ENCODE data around the gene PRRX1.

PRRX1 gene

DNA sequence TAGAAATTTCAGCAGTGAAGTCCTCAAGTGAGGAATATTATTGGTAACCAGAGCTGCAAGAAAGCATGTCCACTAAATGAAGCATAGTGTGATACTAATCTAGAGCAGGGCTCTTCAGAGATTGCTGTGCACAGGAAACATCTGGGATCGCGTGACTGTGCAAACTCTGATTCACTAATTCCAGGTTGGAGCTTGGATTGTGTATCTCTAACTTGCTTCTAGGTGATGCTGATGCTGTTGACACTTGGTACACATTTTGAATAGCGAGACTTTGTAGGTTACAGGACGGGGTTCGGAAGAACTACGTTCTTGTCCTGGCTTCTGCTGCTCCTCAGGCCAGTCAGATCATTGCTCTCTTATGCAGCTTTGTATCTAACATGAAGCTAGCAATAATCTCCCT is 66.5 kb downstream of the PRRX1 start:
- TF ChIP-seq ZNF548 (tag by site-specific recombination; IDR thresholded peaks at IDR 0.05) = no peak
- no peak for TF ChIP-seq KLF9 (tag by site-specific recombination; IDR thresholded peaks at IDR 0.05; ENCODE audit: low read depth)
- TF ChIP-seq, protein P1, sequence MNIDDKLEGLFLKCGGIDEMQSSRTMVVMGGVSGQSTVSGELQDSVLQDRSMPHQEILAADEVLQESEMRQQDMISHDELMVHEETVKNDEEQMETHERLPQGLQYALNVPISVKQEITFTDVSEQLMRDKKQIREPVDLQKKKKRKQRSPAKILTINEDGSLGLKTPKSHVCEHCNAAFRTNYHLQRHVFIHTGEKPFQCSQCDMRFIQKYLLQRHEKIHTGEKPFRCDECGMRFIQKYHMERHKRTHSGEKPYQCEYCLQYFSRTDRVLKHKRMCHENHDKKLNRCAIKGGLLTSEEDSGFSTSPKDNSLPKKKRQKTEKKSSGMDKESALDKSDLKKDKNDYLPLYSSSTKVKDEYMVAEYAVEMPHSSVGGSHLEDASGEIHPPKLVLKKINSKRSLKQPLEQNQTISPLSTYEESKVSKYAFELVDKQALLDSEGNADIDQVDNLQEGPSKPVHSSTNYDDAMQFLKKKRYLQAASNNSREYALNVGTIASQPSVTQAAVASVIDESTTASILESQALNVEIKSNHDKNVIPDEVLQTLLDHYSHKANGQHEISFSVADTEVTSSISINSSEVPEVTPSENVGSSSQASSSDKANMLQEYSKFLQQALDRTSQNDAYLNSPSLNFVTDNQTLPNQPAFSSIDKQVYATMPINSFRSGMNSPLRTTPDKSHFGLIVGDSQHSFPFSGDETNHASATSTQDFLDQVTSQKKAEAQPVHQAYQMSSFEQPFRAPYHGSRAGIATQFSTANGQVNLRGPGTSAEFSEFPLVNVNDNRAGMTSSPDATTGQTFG (tag by site-specific recombination; IDR thresholded peaks at IDR 0.05; ENCODE audit: borderline replicate concordance) = no peak
- TF ChIP-seq ZNF510 (tag by site-specific recombination; IDR thresholded peaks at IDR 0.05; ENCODE audit: insufficient replicate concordance) = no peak
- no peak for TF ChIP-seq MZF1 (tag by site-specific recombination; IDR thresholded peaks at IDR 0.05; ENCODE audit: borderline replicate concordance)
- TF ChIP-seq ZNF404 (tag by site-specific recombination; IDR thresholded peaks at IDR 0.05) = no peak
- no peak for TF ChIP-seq ZNF561 (tag by site-specific recombination; IDR thresholded peaks at IDR 0.05; ENCODE audit: borderline replicate concordance)
- no peak for TF ChIP-seq ZNF16 (tag by site-specific recombination; IDR thresholded peaks at IDR 0.05; ENCODE audit: low read depth)
- TF ChIP-seq ZBTB17 (tag by site-specific recombination; IDR thresholded peaks at IDR 0.05) = no peak
- TF ChIP-seq ZNF777 (tag by site-specific recombination; IDR thresholded peaks at IDR 0.05; ENCODE audit: borderline replicate concordance) = no peak
- no peak for TF ChIP-seq ZFHX2 (tag by site-specific recombination; conservative IDR thresholded peaks at IDR 0.05)
- no peak for TF ChIP-seq ZNF24 (tag by site-specific recombination; IDR thresholded peaks at IDR 0.05)
- TF ChIP-seq, protein P2, sequence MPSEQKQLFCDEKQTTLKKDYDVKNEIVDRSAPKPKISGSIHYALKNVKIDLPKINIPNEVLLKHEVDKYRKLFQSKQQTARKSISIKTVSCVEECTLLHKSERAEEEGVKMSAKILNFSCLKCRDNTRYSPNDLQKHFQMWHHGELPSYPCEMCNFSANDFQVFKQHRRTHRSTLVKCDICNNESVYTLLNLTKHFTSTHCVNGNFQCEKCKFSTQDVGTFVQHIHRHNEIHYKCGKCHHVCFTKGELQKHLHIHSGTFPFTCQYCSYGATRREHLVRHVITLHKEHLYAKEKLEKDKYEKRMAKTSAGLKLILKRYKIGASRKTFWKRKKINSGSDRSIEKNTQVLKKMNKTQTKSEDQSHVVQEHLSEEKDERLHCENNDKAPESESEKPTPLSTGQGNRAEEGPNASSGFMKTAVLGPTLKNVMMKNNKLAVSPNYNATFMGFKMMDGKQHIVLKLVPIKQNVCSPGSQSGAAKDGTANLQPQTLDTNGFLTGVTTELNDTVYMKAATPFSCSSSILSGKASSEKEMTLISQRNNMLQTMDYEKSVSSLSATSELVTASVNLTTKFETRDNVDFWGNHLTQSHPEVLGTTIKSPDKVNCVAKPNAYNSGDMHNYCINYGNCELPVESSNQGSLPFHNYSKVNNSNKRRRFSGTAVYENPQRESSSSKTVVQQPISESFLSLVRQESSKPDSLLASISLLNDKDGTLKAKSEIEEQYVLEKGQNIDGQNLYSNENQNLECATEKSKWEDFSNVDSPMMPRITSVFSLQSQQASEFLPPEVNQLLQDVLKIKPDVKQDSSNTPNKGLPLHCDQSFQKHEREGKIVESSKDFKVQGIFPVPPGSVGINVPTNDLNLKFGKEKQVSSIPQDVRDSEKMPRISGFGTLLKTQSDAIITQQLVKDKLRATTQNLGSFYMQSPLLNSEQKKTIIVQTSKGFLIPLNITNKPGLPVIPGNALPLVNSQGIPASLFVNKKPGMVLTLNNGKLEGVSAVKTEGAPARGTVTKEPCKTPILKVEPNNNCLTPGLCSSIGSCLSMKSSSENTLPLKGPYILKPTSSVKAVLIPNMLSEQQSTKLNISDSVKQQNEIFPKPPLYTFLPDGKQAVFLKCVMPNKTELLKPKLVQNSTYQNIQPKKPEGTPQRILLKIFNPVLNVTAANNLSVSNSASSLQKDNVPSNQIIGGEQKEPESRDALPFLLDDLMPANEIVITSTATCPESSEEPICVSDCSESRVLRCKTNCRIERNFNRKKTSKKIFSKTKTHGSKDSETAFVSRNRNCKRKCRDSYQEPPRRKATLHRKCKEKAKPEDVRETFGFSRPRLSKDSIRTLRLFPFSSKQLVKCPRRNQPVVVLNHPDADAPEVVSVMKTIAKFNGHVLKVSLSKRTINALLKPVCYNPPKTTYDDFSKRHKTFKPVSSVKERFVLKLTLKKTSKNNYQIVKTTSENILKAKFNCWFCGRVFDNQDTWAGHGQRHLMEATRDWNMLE (tag by site-specific recombination; conservative IDR thresholded peaks at IDR 0.05; ENCODE audit: low read depth) = no peak
- TF ChIP-seq ZNF2 (tag by site-specific recombination; IDR thresholded peaks at IDR 0.05) = no peak
- TF ChIP-seq ZNF701 (tag by site-specific recombination; IDR thresholded peaks at IDR 0.05) = no peak
- TF ChIP-seq ZSCAN16 (tag by site-specific recombination; IDR thresholded peaks at IDR 0.05) = no peak
- no peak for TF ChIP-seq AEBP2 (tag by site-specific recombination; IDR thresholded peaks at IDR 0.05; ENCODE audit: borderline replicate concordance)
- TF ChIP-seq ZNF626 (tag by site-specific recombination; IDR thresholded peaks at IDR 0.05) = no peak
- Histone ChIP-seq H3K4me1 (ENCODE audit: control insufficient read depth, insufficient read depth, low read length) (no peaks in the 10 kb centered on the region), H3K27ac (ENCODE audit: extremely low read depth, low read depth, low read length) (no peak overlapping the region), H3K36me3 (ENCODE audit: control insufficient read depth in 2 of 2, insufficient read depth in 1 of 2, low read length in 2 of 2) (no peaks in the 10 kb centered on the region), H3K9me3 (ENCODE audit: control insufficient read depth, insufficient read depth, low read depth, low read length) (no peaks in the 10 kb centered on the region), H3K4me3 (ENCODE audit: low read depth, low read length) (no peak overlapping the region)
- POLR2A ChIA-PET = no interaction called here
- CTCF ChIA-PET = interaction anchor here (0.6 kb wide), 1 partner anchor 1184 kb away, joined by 3 read pairs; no protein-coding TSS in a partner anchor
